NOMO-1 treated with dmso at 0.1 percent for 144 hours (cell line): Measurements from ENCODE around the gene ABI3BP.

ENCODE experiments used
- DNase-seq: peaks from one replicate; lab custom pipeline; 2025; ENCODE audit not compliant: unreplicated experiment; lab: John Stamatoyannopoulos, UW

Gene ABI3BP

GRCh38 chr3:100777271-100777670, 215.9 kb downstream of the ABI3BP start:
- DNase-seq: no peak

DNA sequence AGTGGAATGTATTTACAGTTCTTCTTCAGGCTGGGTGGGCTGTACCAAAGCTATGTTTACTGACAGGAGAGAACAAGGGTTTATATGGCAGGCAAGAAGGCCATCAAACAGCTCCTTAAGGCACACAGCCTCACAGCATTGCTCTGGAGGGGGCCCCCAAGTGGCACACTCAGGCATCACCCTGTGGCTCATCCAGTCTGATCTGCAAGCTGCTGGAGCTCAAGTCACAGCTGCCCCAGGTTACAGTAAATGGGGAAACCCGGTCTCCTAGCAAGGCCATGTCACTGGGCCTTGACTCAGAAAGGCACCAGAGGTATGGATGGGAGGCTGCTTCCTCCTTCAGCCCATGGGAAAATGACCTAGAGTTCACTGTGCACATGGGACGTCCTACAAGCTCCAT, 216.5 kb downstream of the ABI3BP start:
- no peak for DNase-seq

DNA sequence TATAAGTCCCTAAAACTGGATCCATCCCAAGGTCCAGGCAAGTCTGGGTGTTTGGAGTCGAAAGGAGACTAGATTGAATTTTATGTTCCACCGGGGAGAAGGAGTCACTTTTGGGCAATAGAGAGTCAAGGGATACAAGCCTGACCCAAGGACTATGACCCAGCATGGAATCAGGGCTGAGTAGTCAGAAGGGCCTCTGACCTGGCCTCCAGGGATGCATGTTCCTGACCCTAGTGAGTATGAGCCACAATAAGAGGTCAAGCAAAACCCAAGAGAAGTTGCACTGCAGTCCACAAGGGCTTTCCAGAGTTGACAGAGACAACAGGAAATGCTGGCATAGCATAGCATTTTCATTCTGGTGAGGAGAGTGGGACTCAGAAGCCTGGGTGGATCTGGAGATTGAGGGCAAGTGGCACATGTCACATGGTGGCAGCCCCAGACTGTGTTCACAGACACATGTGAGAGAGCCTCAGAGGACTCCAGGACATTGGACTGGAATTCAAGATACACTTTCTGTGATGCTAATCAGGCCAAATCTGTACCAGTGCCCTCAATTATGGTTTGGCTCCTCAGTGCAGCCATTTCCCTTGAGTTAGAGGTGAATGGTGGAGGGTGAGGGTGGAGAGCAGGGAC, 217.0 kb downstream of the ABI3BP start:
- no peak for DNase-seq

DNA sequence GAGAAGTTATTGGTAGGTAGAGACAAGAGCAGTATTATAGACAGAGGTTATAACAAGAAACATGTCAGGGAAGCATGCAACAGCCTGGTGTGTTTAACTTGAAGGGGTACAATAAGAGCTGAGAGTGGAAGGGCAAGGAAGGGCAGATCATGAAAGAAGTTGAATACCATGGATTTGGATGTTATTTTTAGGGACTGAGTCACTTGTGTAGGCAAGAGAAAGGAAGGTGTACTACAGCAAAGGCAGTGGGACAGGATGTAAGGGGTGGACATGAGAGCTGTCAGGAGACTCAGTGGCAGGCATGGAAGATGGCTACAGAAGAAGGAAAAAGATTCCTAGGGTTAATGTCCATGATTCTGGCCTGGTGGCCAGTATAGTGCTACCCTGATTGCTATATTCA, 217.6 kb downstream of the ABI3BP start:
- no peak for DNase-seq

DNA sequence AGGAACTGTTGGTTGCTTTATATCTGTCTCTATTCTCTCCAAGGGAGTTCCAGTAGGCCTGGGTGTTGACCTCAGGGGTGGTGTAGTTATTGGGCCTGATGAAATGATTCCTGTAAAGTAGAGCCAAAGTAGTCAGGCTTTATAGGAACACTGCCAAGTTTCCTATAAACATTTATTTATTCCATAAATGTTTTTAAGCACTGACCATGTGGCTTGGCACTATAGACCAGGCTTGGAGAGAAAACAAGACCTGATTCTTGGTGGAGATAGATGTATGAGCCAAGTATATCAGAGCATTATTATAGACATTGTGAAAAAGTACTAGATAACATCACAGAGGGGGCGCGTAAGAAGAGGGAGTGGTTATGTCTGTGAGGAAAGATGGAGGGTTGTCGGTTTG, 218.0 kb downstream of the ABI3BP start:
- DNase-seq: no peak

GRCh38 chr3:100769693-100770092, 223.5 kb downstream of the ABI3BP start:
- DNase-seq: no peak

DNA sequence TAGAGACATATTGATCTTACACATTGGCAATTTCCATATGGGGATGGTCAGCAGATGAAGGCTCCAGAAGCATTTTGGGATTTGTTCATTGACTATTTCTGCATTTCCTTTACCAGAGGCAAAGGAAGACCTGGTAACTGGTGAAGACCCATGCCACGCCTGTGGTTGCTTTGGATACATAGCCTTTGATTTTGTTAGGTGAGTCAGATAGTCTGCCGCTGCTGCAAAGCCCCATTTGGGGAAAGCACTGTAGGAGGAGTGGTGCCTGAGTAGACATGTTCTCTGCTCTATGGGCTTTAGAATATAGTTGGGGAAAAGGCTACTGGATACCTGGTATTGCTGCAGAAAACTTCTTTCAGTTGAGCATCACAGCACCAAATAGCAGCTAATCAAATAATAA, 227.2 kb downstream of the ABI3BP start:
- no peak for DNase-seq

- DNase-seq: no peak
Measured at GRCh38 chr3:100765437-100765975, 227.7 kb downstream of the ABI3BP start.

GRCh38 chr3:100761951-100762350, 231.3 kb downstream of the ABI3BP start:
- DNase-seq: no peak

DNA sequence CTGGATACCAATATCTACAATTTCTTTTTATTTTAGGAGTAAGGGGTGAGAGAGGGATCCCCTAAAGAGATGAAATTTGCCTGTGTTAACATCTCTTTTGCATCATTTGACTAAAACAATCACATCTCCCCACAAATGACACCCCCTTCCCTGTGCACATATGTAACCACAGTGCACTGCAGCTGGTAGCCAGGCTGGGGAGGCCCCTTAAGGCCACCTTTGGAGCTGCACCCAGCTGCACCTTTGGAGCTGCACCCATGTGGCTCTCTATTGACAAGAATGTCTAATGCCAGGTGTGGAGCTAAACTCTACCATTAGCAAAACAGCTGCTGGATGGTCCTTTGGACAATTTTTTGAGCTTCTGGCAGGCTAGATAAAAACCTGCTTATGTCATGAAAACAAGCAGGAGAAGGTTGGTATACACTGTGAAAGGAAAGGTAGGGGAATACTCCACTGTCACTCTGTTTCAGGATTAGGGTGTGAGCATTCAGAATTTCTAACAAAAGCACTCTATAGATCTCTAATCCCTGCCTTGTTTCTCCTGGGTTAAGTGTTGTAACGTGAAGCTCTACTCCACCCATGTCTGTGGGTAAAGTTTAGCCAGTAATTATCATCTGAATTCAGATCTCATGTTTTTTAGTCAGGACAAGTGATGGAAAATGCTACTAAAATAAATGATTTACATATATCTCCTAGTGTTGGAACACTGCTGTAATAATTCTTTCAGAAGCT, 231.8 kb downstream of the ABI3BP start:
- no peak for DNase-seq

DNA sequence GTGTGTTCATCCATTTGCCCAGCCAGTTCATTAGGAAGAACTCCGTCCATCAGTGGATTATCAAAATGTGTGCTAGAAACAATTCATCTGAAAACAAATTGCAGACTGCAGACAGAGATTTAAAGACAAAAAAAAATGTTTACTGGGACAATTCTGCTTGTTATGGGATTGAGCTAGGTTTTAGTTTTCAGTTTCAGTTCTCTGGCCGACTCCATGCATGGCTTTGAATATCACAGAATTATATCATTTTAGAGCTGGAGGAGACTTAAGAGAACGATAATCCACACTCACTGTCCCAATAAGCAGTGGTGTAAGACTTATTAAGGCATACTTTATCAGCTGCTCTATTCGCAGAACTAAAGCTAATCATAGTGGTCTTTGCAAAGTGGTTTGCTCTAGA, 232.8 kb downstream of the ABI3BP start:
- no peak for DNase-seq

- DNase-seq: no peak
Measured at GRCh38 chr3:100759950-100760349, 233.3 kb downstream of the ABI3BP start.

DNA sequence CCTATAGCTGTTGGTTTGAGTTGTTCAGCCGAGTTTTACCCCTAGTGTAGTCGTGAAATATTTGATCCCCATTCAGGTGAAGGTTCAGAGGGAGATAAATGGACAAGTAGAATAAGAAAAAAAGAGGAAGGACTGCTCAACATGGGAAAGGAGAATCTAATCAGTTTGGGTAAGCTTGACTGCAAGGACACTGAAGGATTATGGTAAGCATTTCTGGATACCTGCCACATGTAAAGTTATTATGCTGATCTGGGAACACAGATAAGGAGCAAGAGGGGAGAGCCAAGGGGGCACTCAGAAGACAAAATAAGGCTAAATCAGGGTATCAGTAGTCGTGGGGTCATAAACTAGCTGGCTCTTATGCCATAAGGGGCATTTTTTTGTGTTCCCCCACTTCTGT, 234.1 kb downstream of the ABI3BP start:
- DNase-seq: no peak

GRCh38 chr3:100756441-100756840, 236.8 kb downstream of the ABI3BP start:
- no peak for DNase-seq

DNA sequence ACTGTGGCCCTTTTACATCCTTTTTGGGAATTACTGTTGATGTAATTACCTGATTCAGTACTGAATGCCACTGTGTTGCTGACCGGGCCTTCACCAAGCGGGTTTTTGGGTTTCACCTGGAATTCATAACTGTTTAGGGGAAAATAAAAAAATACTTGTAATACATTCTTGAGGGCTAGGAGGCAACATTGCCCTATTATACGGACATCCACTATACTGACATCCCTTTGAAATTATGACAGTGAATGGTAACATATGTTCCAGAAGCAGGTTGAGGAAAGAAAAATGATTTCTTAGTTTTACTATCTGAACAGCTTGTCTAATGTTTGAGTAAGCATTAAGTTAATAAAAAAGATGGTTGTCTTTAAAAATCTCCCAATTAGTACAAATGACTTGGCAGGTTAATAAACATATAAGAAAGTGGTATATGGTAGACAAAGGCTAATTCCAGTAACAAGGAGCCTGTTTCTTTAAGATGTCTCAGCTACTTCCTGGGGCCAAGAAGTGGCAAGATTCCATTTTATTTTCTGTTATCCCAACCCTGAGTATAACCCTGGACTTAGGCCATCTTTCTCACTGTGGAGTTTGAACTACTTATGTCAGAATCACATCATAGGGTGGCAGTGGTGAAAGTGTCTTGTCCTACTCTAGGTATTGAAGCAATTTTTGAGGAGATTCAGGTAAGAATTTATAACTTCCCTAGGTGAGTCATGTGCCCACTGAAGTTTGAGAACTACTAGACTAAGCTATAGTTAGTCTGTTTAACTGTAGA, 238.5 kb downstream of the ABI3BP start:
- DNase-seq: no peak

- DNase-seq: no peak
Measured at GRCh38 chr3:100753846-100754245, 239.4 kb downstream of the ABI3BP start.

DNA sequence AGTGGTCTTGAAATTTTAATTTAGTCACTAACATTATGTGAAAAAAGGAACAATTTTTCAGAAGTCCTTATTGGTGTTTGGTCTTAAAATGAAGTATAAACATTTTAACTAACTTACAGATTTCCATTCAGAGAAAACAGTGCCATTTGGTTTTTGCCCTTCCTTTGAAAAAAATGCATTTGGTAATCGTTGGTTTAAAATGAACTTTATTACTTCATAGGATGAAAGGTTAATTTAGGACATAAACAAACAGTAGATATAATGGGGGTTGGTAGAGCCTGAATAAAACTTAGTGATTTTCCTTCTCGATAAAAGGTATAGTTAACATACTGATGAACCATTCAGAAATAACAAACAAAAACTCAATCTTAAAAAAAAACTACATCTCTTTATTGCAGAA, 244.3 kb downstream of the ABI3BP start:
- DNase-seq: no peak

DNA sequence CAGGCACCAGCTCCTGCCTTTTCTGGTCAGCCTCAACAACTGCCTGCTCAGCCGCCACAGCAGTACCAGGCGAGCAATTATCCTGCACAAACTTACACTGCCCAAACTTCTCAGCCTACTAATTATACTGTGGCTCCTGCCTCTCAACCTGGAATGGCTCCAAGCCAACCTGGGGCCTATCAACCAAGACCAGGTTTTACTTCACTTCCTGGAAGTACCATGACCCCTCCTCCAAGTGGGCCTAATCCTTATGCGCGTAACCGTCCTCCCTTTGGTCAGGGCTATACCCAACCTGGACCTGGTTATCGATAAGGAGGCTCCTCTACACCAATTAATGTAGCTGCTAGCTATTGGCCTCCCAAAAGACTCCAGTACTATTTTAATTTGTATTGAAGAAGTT, 245.0 kb downstream of the ABI3BP start:
- DNase-seq: no peak

DNA sequence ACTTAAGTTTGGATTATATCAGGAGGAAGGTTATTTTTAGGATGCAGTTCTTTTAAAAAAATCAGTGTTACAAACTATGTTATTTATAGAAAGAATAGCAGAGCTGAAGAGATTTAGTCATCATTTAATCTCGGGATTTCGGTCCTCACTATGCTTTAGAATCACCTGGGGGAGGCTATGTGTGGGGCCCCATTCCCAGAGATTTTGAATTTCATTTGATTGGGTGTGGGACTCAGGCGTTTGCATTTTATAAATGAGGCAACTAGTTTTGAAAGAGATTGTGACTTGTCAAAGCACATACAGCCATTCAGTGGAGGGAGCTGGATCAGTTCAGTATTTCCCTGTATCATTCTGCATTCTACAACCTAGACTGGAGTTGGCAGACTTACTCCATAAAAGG, 247.1 kb downstream of the ABI3BP start:
- no peak for DNase-seq

GRCh38 chr3:100745617-100746016, 247.6 kb downstream of the ABI3BP start:
- DNase-seq: no peak

GRCh38 chr3:100744671-100745070, 248.6 kb downstream of the ABI3BP start:
- no peak for DNase-seq

DNA sequence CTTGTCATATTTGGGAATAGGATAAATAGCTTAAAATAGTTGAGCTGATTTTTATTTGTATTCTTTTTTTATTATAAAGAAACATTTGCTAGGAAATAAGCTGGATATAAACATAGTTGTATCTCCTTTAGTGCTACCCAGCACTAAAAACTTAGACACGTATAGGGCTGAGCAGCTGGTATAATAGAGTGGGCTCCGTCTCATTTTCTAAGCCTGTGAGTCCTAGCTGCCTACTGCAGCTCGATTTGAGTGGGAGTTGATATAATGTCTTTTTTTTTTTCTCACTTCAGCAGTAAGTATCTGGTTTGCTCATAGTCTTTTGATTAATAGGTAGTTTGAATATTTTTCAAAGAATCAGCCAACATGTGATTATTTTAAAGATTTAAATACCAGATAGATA, 249.7 kb downstream of the ABI3BP start:
- no peak for DNase-seq
